ENCODE results near the gene FBXL15.

The FBXL15 gene, protein sequence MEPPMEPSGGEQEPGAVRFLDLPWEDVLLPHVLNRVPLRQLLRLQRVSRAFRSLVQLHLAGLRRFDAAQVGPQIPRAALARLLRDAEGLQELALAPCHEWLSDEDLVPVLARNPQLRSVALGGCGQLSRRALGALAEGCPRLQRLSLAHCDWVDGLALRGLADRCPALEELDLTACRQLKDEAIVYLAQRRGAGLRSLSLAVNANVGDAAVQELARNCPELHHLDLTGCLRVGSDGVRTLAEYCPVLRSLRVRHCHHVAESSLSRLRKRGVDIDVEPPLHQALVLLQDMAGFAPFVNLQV

DNA sequence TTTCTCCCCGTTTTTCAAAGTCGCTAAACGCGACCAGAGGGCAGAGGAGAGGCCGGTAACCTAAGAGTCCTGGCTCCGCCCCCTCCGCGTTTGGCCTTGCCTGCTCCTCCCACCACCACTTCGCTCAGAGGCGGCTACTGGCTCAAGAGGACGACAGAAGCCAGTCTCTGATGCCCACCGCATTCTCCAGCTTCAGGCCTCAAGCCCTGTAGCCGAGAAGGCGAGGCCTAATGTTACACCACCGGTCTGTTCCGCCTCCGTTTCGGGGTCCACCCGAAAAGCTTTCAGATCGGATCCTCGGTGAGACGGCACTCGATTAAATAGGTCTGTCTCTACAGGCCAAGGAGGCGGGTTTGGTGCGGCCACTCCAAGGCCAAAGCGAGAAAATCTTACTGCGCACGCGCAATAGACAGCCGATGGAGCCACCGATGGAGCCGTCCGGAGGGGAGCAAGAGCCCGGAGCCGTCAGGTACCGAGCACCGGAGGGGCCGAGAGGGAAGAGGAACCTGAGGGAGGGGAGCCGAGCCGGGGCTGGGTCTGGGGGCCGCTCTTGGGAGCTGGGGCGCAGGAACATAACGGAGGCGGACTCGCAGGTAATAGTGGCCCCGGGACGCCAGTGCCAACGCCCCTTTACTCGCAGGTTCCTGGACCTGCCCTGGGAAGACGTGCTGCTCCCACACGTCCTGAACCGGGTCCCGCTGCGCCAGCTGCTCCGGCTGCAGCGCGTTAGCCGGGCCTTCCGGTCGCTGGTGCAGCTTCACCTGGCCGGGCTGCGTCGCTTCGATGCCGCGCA lies at the start of gene FBXL15:
Gene FBXL15 (plus strand): TSS at position 123 of the 793 bp plus-strand sequence. CDS start 294 bp downstream, at position 417.
- in situ Hi-C loops (cut with MboI; ENCODE audit: low sequenced_read_pairs): no loop called here

DNA sequence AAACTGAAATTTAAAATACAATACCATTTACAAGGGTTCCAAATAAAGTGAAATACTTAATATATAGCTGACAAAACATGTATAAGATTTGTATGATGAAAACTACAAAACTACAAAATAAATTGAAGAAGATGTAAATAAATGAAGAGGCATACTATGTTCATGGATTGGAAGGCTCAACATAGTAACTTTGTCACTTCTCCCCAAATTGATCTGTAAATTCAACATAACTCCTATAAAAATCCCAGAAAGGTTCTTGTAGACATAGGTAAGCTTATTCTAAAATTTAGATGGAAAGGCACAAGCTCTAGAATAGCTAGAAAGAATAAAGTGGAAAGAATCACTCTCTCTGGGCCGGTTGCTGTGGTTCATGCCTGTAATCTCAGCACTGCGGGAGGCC lies 49.3 kb upstream of the FBXL15 start:
- in situ Hi-C loops (cut with MboI; ENCODE audit: low sequenced_read_pairs): no loop called here

DNA sequence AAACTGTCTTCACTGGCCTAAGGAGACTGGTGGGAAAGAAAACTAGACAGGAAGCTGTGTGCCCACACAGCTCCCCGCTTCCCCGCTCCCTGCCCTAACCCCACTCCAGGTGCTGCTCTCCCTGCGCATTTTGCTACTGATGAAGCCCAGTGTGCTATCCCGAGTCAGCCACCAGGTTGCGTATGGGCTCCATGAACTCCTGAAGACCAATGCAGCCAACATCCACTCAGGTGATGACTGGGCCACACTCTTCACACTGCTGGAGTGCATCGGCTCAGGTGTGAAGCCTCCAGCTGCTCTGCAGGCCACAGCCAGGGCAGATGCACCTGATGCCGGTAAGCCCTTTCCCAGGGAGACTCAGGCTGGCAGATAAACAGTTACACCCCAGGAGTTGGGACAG lies 45.4 kb upstream of the FBXL15 start:
- in situ Hi-C loops (cut with MboI; ENCODE audit: low sequenced_read_pairs): no loop called here

DNA sequence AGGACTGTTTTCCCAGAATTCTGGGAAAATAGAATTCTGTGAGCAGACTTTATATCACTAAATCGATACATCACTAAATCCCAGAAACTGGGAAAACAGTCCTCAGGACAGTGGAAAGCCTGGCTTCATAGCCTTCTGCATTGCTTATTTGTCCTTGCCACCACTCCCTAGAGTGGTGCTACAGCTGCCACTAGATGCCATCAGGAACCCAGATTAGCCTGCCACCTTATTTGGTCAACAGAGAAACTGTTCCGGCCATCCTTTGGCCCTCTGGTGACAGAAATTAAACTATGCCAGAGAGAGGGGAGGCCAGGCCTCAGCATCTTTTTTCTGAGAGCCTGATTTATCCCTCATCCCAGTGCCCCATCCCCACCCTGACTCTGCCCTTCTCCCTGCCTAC lies 44.8 kb upstream of the FBXL15 start:
- in situ Hi-C loops (cut with MboI; ENCODE audit: low sequenced_read_pairs): no loop called here

DNA sequence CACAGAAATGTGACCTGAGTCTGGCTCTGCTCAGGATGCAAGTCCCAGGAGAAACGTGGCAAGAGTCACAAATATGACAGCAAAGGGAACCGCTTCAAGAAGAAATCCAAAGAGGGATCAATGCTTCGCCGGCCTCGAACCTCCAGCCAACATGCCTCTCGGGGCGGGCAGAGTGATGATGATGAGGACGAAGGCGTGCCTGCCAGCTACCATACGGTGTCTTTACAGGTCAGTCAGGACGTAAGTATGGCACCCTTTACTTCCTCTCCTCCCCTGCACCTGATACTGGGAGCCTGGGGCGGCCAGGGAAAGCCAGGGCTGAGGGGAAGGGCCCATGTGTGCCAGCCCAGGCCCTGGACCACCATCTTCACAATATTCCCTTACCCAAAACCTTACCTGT lies 43.7 kb upstream of the FBXL15 start:
- in situ Hi-C loops (cut with MboI; ENCODE audit: low sequenced_read_pairs): no loop called here

DNA sequence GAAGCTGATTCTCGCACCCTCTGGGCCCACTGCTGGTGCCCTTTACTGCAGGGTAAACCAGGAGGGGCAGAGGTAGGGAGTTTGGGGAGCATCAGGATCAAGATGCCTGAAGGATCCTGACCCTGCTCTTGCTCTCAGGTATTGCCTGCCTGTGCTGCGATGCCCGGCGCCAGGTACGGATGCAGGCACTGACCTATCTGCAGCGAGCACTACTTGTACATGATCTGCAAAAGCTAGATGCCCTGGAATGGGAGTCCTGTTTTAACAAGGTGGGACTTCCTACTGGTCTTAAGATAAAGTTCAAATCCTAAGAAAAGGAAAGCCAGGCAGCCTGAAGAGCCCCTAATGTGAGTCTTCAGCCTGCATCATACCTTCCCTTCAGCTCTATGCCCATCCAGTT lies 41.3 kb upstream of the FBXL15 start:
- in situ Hi-C loops (cut with MboI; ENCODE audit: low sequenced_read_pairs): no loop called here

DNA sequence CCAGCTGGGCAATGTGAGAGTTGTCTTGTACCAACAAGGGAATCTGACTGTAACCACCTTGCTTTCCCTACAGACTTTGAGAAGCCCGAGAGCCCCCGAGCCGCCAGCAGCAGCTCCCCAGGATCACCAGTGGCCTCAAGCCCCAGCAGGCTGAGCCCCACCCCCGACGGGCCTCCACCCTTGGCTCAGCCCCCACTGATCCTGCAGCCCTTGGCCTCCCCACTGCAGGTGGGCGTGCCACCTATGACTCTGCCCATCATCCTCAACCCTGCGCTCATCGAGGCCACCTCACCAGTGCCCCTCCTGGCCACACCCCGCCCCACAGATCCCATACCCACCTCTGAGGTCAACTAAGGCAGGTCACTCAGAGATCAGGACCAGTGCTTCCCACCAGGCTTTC lies 38.7 kb upstream of the FBXL15 start:
- in situ Hi-C loops (cut with MboI; ENCODE audit: low sequenced_read_pairs): no loop called here

DNA sequence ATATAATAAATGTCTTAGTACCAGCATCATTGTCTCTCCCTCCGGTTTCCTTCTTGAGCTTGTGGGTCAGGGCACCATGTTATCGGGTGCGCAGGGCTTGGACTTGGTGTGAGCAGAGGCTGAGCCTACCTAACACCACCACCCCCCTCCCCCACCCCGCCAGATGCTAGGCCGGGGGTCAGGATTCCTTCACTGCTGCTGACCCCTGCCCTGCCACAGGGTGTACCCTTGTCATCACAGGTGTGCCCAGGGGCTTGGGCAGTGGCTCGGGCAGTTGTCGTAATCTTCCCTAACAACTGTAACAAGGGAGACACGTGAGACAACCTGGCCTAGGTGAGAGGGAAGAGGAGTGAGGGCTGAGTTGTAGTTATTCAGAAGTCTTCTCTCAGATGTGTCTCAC lies 37.8 kb upstream of the FBXL15 start:
- in situ Hi-C loops (cut with MboI; ENCODE audit: low sequenced_read_pairs): no loop called here

DNA sequence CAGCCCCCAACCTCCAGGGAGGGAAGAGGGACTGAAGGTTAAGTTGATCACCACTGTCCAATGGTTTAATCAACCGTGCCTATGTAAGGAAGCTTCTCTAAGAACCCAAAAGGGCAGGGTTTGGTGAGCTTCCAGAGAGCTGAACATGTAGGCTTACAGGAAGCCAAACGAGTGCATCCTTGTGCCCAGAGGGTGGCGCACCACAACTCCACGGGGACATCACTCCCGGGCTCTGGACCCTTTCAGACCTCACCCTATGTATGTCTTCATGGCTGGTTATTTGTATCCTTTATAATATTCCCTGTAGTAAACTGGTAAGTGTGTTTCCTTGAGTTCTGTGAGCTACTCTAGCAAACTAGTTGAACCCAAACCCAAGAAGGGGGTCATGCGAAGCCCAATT lies 36.6 kb upstream of the FBXL15 start:
- in situ Hi-C loops (cut with MboI; ENCODE audit: low sequenced_read_pairs): no loop called here

DNA sequence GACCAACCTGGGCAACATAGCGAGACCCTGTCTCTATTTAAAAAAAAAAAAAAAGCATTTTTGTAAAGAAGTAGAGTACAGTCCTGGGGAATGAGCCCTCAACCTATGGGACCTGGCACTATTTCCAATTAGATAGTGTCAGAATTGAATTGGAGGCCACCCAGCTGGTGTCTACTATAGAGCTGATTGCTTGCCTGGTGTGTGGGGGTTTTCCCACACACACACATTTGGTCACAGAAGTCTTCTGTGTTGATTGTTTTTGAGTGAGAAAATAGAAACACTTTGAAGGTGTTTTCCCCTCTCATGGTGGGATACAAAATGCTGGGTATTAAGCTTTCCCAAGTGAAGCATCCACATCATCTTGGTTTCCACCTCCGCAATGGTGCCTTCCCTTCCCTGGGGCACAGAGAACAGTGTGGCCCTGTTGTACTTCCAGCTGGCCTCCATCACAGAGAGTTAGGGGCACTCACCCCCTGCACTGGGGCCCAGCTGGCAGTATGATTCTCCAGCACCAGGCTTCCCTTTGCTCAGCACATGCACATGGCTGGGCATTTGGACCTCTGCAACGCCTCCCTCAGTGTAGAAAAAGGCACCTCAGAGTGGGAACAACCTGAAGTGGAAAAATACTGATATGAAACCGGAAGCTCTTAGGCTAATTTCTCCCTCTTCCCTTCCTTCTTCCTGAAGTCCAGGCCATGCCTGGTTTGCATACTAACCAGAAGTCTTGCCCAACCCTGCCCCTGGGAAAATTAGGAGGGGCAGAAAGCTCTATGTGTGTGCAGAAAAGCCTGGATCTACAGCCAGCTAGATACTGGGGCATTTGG lies 35.8 kb upstream of the FBXL15 start:
- in situ Hi-C loops (cut with MboI; ENCODE audit: low sequenced_read_pairs): no loop called here

DNA sequence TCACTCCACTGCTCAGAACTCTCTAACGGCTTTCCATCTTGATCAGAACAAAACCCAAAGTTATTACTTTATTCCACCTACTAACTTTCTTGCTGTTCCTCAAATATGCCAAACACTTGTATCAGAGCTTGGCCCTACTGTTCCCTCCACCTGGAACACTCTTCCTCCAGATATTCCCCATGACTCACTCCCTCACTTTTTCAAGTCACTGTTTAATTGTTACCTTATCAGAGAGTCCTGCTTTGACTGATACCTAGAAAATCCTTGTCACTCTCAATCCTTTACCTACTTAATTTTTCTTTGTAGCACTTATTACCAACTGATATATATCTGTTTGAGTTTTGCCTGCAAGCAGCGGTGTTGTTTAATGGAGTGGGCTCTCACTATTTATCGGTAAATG lies 30.7 kb upstream of the FBXL15 start:
- in situ Hi-C loops (cut with MboI; ENCODE audit: low sequenced_read_pairs): no loop called here

DNA sequence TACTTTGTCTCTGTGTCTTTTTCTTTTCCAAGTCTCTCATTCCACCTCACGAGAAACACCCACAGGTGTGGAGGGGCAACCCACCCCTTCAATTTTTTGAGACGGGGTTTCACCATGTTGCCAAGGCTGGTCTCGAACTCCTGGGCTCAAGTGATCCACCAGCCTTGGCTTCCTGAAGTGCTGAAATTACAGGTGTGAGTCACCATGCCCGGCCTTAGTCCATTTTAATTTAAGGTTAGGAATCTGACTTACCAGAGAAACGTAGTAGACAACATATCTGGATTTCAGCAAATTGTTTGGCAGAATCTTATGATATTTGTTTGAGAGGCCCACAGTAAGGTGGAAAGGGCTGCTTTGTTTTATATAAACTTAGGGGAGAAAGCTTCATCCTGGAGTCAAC lies 28.3 kb upstream of the FBXL15 start:
- in situ Hi-C loops (cut with MboI; ENCODE audit: low sequenced_read_pairs): no loop called here

DNA sequence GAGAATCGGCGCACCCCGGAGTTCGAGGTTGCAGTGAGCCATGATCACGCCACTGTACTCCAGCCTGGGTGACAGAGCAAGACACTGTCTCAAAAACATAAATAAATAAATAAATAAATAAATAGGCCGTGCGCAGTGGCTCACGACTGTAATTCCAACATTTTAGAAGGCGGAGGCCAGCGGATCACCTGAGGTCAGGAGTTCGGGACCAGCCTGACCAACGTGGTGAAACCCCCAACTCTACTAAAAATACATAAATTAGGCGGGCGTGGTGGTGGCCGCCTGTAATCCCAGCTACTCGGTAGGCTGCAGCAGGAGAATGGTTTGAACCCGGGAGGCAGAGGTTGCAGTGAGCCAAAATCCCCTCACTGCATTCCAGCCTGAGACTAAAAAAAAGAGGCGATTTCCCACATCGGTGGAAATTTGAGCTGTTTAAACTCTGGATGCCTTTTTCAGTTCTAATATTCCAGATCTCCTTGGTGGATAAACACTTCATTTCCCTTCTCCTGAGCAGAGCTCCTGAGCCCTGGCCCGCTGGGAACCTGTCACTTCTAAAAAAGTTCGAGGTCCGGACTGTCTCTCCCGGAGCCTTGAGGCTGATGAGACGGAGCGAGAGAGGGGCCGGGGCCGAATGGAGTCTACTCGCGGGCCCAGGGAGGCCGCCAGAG lies 27.1 kb upstream of the FBXL15 start:
- in situ Hi-C loops (cut with MboI; ENCODE audit: low sequenced_read_pairs): no loop called here

DNA sequence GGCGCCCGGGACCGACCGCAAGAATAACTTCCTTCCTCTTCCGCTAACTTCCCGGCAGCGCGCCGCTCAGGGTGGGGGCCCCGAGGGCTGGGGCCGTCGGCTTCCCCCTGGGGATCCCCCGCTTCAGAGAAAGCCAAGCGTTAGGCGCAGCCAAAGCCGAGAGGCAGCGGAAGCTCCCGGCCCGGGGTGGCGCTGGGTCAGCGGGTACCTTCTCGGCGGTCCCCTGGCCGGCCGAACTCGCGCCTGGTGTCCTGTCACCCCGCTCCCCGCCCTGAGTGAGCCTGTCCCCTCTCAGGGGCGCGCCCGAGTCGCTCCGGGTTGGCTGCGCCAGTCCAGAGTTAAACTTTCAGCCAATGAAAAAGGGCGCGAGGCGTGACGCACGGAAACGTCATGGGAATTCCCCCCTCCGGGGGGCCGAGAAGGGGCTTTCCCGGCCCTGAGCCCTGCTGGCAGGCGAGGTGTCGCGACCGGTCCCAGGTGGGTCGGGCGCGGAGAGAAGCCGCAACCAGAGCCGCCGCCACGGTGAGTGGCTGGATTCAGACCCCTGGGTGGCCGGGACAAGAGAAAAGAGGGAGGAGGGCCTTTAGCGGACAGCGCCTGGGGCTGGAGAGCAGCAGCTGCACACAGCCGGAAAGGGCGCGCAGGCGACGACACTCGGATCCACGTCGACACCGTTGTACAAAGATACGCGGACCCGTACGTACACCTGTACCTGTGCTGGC lies 26.4 kb upstream of the FBXL15 start:
- in situ Hi-C loops (cut with MboI; ENCODE audit: low sequenced_read_pairs): no loop called here

DNA sequence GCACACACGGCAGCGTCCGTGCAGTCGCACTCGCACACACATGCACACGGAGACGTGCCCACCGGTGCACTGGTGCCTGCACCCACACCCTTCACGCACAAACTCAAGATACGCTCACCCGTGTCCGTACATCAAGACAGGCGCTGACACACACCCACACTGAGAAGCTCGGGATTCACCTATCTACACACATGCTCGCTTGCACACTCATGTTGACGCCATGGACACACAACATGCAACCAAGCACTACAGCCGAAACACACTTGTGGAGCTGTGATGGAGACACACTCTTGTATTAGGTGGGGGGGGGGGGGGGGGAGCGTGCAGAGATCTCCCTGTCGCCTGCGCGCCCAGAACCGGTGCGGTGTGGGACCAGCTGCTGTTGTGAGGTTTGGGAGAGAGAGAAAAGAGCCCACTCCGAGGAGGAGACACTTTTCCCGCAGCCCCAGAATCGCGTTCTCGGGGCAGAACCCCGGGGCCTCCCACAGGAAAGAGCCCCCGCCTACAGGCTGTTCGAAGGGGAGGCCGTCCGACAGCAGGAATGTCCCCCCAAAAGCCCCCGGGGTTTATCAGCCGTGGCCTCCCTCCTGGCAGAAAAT lies 25.7 kb upstream of the FBXL15 start:
- in situ Hi-C loops (cut with MboI; ENCODE audit: low sequenced_read_pairs): no loop called here

DNA sequence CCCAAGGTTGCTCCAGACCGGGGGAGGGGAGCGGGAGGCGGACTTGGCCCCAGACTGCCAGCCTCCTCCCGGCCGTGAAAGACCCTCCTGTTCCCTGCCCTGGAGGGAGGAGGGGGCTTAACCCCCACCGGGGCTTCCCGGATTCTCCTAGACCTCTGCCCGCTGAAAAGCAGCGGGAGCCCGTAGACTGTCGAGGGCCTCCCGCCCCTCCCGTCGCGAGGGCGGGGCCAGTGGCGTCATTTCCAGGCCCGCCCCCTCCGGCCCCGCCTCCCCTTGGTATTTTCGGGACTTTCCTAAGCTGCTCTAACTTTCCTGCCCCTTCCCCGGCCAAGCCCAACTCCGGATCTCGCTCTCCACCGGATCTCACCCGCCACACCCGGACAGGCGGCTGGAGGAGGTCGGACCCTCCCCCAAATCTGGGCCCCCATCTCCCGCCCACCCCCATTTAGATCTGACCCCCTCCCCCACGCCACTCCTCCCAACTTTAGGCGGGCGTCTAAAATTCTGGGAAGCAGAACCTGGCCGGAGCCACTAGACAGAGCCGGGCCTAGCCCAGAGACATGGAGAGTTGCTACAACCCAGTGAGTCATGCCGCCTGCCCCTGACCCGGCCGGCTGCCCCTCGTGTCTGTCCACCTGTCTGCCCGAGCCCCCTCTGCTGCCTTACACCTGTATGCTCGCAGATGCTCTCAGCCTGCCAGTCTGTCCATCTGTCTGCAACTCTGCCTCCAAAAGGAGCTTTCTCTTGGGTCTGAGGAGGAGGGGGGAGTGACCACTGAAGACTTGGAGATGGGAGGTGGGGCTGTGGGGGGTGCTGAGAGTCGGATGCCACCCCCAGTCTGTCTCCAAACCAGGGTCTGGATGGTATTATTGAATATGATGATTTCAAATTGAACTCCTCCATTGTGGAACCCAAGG lies 25.0 kb upstream of the FBXL15 start, which contains the start of gene NFKB2:
Gene NFKB2 (plus strand): TSS at position 306 of the 917 bp plus-strand sequence. CDS start 255 bp downstream, at position 561.
- in situ Hi-C loops (cut with MboI; ENCODE audit: low sequenced_read_pairs): no loop called here

DNA sequence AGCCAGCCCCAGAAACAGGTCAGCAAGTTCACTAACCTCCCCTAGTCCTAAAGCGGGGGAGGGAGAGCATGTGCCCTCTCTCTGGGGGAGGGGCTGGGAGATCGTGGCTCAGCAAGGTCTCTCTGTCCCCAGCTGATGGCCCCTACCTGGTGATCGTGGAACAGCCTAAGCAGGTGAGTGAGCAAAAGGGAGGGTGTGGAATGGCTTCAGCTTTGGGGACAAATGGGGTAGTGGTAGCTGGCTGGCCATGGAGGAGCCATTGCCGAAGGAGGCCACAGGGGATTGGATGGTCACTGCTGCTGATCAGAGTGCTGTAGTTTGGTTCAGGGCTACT lies 24.4 kb upstream of the FBXL15 start:
- in situ Hi-C loops (cut with MboI; ENCODE audit: low sequenced_read_pairs): no loop called here

DNA sequence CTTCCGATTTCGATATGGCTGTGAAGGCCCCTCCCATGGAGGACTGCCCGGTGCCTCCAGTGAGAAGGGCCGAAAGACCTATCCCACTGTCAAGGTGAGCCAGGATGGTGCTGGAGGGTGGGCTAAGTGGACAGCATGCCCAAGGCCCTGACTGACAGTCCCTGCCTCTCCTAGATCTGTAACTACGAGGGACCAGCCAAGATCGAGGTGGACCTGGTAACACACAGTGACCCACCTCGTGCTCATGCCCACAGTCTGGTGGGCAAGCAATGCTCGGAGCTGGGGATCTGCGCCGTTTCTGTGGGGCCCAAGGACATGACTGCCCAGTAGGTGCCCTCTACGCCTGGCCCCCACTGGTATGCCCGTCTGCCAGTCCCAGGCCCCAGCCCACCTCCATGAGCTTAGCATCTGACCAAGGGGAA lies 23.9 kb upstream of the FBXL15 start:
- in situ Hi-C loops (cut with MboI; ENCODE audit: low sequenced_read_pairs): no loop called here
